GM12878 (cell line): ENCODE measurements around the gene MRPS18A. TPM values are rescaled to one million over a fixed set of nuclear protein-coding genes. Genes with fewer than 3 reads are reported as not detected.

Experiments
- ATF2 ChIP-seq: IDR thresholded peaks from 2 replicates; pipeline ENCODE4 v1.6.1; 2012; ENCODE audit warnings: low read length, inconsistent platforms
- BACH1 ChIP-seq: fragments of 450-650 bp; IDR thresholded peaks from 2 replicates; pipeline ENCODE4 v1.6.1; 2017; ENCODE audit warnings: mild to moderate bottlenecking, borderline replicate concordance
- EED ChIP-seq: sonication (generic); IDR thresholded peaks from 2 replicates; pipeline ENCODE4 v1.6.1; 2016; ENCODE audit warnings: antibody characterized with exemption, low read depth
- IKZF2 ChIP-seq, 2 experiments: fragments of 450-650 bp; IDR thresholded peaks; 2 replicates each; pipeline ENCODE4 v1.6.1; 2017; ENCODE audit warnings: mild to moderate bottlenecking in 2 of 2, moderate library complexity in 2 of 2
- KDM1A ChIP-seq: fragments of 200-600 bp; sonication (generic); IDR thresholded peaks from 2 replicates; pipeline ENCODE4 v1.6.1; 2016; ENCODE audit warnings: borderline replicate concordance
- NFIC ChIP-seq: IDR thresholded peaks from 2 replicates; pipeline ENCODE4 v1.6.1; 2012; ENCODE audit warnings: low read depth, mild to moderate bottlenecking, inconsistent platforms, low read length, moderate library complexity
- PRDM15 ChIP-seq: fragments of 450-650 bp; formaldehyde crosslinking; IDR thresholded peaks from 2 replicates; pipeline ENCODE4 v1.4.0; 2020; ENCODE audit warnings: mild to moderate bottlenecking, moderate library complexity
- RB1 ChIP-seq: fragments of 450-650 bp; formaldehyde crosslinking; IDR thresholded peaks from 2 replicates; pipeline ENCODE4 v1.6.1; 2017; ENCODE audit warnings: mild to moderate bottlenecking, borderline replicate concordance
- SIX5 ChIP-seq: IDR thresholded peaks from 2 replicates; pipeline ENCODE4 v1.6.1; 2011; ENCODE audit warnings: mild to moderate bottlenecking, low read depth, low read length, moderate library complexity; ENCODE audit not compliant: severe bottlenecking
- SUPT20H ChIP-seq: IDR thresholded peaks from 2 replicates; pipeline ENCODE4 v1.6.1; 2011; ENCODE audit warnings: low read depth, mild to moderate bottlenecking, low read length, moderate library complexity, borderline replicate concordance; ENCODE audit not compliant: control insufficient read depth
- polyA plus RNA-seq, 11 experiments: library from polyadenylated mRNA; depleted of rRNA in 4 of 11; unstranded in 6 of 11; stranded (reverse) in 5 of 11; fragments of >200 nt; fragmentation: Nextera tagmentation in 4 of 11; fragmentation: Illumina TruSeq in 1 of 11; extraction: Ambion mirVana in 4 of 11; extraction: Trizol in 1 of 11; gene quantifications; 1 replicate in 1 of 11; 2 replicates in 10 of 11; pipeline versions ENCODE4 v1.2.1 to v1.2.3, GENCODE V29; 2011 to 2016; ENCODE audit warnings: inconsistent platforms in 2 of 11, missing spikeins in 2 of 11, low read depth in 1 of 11
- total RNA-seq, 4 experiments: library from RNA; depleted of rRNA in 3 of 4; stranded (reverse); fragments of >200 nt in 3 of 4; fragmentation: Illumina TruSeq in 1 of 4; extraction: Trizol in 1 of 4; gene quantifications; 2 replicates each; pipeline versions ENCODE4 v1.2.1 to v1.2.3, GENCODE V29; 2013 to 2021
- TF ChIP-seq, protein P1 (sequence below): fragments of 150-350 bp; IDR thresholded peaks from 2 replicates; pipeline ENCODE4 v1.6.1; 2016; ENCODE audit warnings: low read depth, low read length
- TF ChIP-seq, protein P2 (sequence below): fragments of 450-650 bp; IDR thresholded peaks from 2 replicates; pipeline ENCODE4 v1.6.1; 2017; ENCODE audit warnings: mild to moderate bottlenecking
- TF ChIP-seq, protein P3 (sequence below): IDR thresholded peaks from 2 replicates; pipeline ENCODE4 v1.6.1; 2011; ENCODE audit warnings: mild to moderate bottlenecking, low read depth, low read length, moderate library complexity; ENCODE audit not compliant: insufficient replicate concordance
- TF ChIP-seq, protein P4 (sequence below): fragments of 450-650 bp; IDR thresholded peaks from 2 replicates; pipeline ENCODE4 v1.6.1; 2016; ENCODE audit warnings: mild to moderate bottlenecking

The MRPS18A gene
- total and polyA plus RNA-seq, 10 of the 15 experiments (the other 5 are each of a cell fraction or from before 2014, with no cell fraction given), result 66.3 to 158 (median 98.7) TPM

- TF ChIP-seq, protein P1, sequence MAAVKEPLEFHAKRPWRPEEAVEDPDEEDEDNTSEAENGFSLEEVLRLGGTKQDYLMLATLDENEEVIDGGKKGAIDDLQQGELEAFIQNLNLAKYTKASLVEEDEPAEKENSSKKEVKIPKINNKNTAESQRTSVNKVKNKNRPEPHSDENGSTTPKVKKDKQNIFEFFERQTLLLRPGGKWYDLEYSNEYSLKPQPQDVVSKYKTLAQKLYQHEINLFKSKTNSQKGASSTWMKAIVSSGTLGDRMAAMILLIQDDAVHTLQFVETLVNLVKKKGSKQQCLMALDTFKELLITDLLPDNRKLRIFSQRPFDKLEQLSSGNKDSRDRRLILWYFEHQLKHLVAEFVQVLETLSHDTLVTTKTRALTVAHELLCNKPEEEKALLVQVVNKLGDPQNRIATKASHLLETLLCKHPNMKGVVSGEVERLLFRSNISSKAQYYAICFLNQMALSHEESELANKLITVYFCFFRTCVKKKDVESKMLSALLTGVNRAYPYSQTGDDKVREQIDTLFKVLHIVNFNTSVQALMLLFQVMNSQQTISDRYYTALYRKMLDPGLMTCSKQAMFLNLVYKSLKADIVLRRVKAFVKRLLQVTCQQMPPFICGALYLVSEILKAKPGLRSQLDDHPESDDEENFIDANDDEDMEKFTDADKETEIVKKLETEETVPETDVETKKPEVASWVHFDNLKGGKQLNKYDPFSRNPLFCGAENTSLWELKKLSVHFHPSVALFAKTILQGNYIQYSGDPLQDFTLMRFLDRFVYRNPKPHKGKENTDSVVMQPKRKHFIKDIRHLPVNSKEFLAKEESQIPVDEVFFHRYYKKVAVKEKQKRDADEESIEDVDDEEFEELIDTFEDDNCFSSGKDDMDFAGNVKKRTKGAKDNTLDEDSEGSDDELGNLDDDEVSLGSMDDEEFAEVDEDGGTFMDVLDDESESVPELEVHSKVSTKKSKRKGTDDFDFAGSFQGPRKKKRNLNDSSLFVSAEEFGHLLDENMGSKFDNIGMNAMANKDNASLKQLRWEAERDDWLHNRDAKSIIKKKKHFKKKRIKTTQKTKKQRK, result no peak
- TF ChIP-seq SUPT20H, result no peak
- peak; percentile 75 to 76 for TF ChIP-seq IKZF2 (IDR thresholded peaks at IDR 0.05)
- TF ChIP-seq, protein P2, sequence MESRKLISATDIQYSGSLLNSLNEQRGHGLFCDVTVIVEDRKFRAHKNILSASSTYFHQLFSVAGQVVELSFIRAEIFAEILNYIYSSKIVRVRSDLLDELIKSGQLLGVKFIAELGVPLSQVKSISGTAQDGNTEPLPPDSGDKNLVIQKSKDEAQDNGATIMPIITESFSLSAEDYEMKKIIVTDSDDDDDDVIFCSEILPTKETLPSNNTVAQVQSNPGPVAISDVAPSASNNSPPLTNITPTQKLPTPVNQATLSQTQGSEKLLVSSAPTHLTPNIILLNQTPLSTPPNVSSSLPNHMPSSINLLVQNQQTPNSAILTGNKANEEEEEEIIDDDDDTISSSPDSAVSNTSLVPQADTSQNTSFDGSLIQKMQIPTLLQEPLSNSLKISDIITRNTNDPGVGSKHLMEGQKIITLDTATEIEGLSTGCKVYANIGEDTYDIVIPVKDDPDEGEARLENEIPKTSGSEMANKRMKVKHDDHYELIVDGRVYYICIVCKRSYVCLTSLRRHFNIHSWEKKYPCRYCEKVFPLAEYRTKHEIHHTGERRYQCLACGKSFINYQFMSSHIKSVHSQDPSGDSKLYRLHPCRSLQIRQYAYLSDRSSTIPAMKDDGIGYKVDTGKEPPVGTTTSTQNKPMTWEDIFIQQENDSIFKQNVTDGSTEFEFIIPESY, result 0 out of 2 replicates have a peak, but pooled peaks have one; percentile 21
- TF ChIP-seq BACH1, result no peak; the same call in 1 of the 2 replicates
- peak; percentile 77 for TF ChIP-seq EED
- TF ChIP-seq KDM1A, result no peak
- TF ChIP-seq, protein P3, sequence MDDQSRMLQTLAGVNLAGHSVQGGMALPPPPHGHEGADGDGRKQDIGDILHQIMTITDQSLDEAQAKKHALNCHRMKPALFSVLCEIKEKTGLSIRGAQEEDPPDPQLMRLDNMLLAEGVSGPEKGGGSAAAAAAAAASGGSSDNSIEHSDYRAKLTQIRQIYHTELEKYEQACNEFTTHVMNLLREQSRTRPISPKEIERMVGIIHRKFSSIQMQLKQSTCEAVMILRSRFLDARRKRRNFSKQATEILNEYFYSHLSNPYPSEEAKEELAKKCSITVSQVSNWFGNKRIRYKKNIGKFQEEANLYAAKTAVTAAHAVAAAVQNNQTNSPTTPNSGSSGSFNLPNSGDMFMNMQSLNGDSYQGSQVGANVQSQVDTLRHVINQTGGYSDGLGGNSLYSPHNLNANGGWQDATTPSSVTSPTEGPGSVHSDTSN, result no peak
- peak; percentile 95; the same call in 1 of the 2 replicates for TF ChIP-seq RB1
- no peak for TF ChIP-seq ATF2
- TF ChIP-seq, protein P4, sequence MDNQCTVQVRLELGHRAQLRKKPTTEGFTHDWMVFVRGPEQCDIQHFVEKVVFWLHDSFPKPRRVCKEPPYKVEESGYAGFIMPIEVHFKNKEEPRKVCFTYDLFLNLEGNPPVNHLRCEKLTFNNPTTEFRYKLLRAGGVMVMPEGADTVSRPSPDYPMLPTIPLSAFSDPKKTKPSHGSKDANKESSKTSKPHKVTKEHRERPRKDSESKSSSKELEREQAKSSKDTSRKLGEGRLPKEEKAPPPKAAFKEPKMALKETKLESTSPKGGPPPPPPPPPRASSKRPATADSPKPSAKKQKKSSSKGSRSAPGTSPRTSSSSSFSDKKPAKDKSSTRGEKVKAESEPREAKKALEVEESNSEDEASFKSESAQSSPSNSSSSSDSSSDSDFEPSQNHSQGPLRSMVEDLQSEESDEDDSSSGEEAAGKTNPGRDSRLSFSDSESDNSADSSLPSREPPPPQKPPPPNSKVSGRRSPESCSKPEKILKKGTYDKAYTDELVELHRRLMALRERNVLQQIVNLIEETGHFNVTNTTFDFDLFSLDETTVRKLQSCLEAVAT, result peak; percentile 85
- no peak for TF ChIP-seq PRDM15 (CRISPR knock-in tag)
- no peak for TF ChIP-seq NFIC
- TF ChIP-seq SIX5, result no peak
Measured at GRCh38 chr6:43635387-43636307, 51.9 kb downstream of the MRPS18A start, which contains the start of gene MAD2L1BP (continued).
